Fibroblast of lung (primary cell): Measurements from ENCODE around the gene GFM1. TPM values are rescaled to one million over a fixed set of nuclear protein-coding genes. Genes with fewer than 3 reads are reported as not detected.
A peak's percentile ranks its signal among the peaks of the same experiment; 100 is the strongest.

Experiments
- DNase-seq, 2 donors: peaks; one replicate each; pipeline versions ENCODE4 v3.0.0 to v3.0.0-alpha.2; 2010; ENCODE audit warnings: low read depth in 2 of 2
- H2AFZ ChIP-seq: 2 replicates; pipeline ENCODE4 v1.5.1; 2012; ENCODE audit warnings: low read length, control low read depth, inconsistent platforms
- H3K27ac ChIP-seq: 2 replicates; pipeline ENCODE4 v1.5.1; 2011; ENCODE audit warnings: low read length, control low read depth; ENCODE audit not compliant: insufficient read depth
- H3K27me3 ChIP-seq: 2 replicates; pipeline ENCODE4 v1.5.1; 2011; ENCODE audit warnings: mild to moderate bottlenecking, low read length; ENCODE audit not compliant: control insufficient read depth, insufficient read depth
- H3K36me3 ChIP-seq: 2 replicates; pipeline ENCODE4 v1.5.1; 2011; ENCODE audit warnings: low read length; ENCODE audit not compliant: control insufficient read depth, insufficient read depth
- H3K4me1 ChIP-seq: 2 replicates; pipeline ENCODE4 v1.5.1; 2011; ENCODE audit warnings: low read length; ENCODE audit not compliant: control insufficient read depth, insufficient read depth; ENCODE audit errors: extremely low read depth
- H3K4me2 ChIP-seq: 2 replicates; pipeline ENCODE4 v1.5.1; 2011; ENCODE audit warnings: low read length, control low read depth; ENCODE audit not compliant: insufficient read depth; ENCODE audit errors: extremely low read depth
- H3K4me3 ChIP-seq, 4 experiments: fragments of 200-600 bp in 1 of 4; sonication (generic) in 1 of 4; replicated peaks in 1 of 4; 2 replicates each; pipeline ENCODE4 v1.5.1; 2011 to 2016; ENCODE audit warnings: low read length in 4 of 4, low read depth in 3 of 4, mild to moderate bottlenecking in 3 of 4, control low read depth in 2 of 4, inconsistent platforms in 1 of 4, mixed read lengths in 1 of 4; ENCODE audit not compliant: insufficient read depth in 1 of 4; ENCODE audit errors: control extremely low read depth in 1 of 4
- H3K79me2 ChIP-seq: 2 replicates; pipeline ENCODE4 v1.5.1; 2012; ENCODE audit warnings: mild to moderate bottlenecking, low read length, inconsistent platforms; ENCODE audit not compliant: control insufficient read depth, insufficient read depth
- H3K9ac ChIP-seq: 2 replicates; pipeline ENCODE4 v1.5.1; 2011; ENCODE audit warnings: mild to moderate bottlenecking, low read length, control low read depth; ENCODE audit not compliant: insufficient read depth
- H3K9me3 ChIP-seq: 2 replicates; pipeline ENCODE4 v1.5.1; 2012; ENCODE audit warnings: low read depth, low read length; ENCODE audit not compliant: control insufficient read depth, insufficient read depth
- H4K20me1 ChIP-seq: 2 replicates; pipeline ENCODE4 v1.5.1; 2011; ENCODE audit warnings: low read length; ENCODE audit not compliant: control insufficient read depth, insufficient read depth; ENCODE audit errors: extremely low read depth
- EZH2 ChIP-seq: IDR thresholded peaks from 2 replicates; pipeline ENCODE4 v1.5.1; 2012; ENCODE audit warnings: low read length, control low read depth, mild to moderate bottlenecking; ENCODE audit errors: missing control alignments
- polyA plus RNA-seq, 2 donors: library from polyadenylated mRNA; depleted of rRNA in 1 of 2; stranded (reverse) in 1 of 2; unstranded in 1 of 2; fragments of >200 nt; gene quantifications; 2 replicates each; pipeline ENCODE4 v1.2.1, GENCODE V29; 2011 to 2012; ENCODE audit warnings: missing spikeins in 1 of 2
- total RNA-seq: library from RNA; depleted of rRNA; stranded (reverse); fragments of >200 nt; gene quantifications from 2 replicates; pipeline ENCODE4 v1.2.1, GENCODE V29; 2014
- TF ChIP-seq, protein P1 (sequence below), 2 donors: IDR thresholded peaks in 1 of 2; conservative IDR thresholded peaks in 1 of 2; 1 replicate in 1 of 2; 2 replicates in 1 of 2; pipeline ENCODE4 v1.5.1; 2011 to 2012; ENCODE audit warnings: low read length in 2 of 2, control low read depth in 1 of 2, inconsistent platforms in 1 of 2, low read depth in 1 of 2, mild to moderate bottlenecking in 1 of 2

Gene GFM1
- total and polyA plus RNA-seq, 2 donors (not counting 1 experiment from before 2014, with no cell fraction given), result 30.5 to 38.6 TPM

DNA sequence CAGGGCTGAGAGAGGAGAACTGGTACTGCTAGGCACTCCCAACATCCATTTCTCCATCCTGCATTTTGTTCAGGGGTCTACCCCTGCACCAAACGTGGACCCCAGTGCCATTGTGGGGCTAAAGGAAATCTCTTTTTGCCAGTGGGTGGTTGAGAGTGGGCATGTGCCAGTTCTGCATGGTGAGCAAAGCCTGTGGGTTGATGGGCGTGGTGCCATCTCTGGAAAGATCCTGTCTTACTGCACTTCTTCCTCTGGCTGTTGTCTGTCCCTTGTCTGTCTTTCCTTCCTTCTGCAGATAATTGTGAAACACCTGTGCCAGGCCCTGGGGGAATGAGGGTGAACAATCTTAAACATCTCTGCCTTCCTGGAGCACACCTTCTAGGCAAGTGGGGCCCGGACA lies 89.3 kb downstream of the GFM1 start:
- Histone ChIP-seq H3K9ac (no peak overlapping the region), H4K20me1 (no peaks in the 10 kb centered on the region), H2AFZ (no peak overlapping the region), H3K27ac (no peak overlapping the region), H3K4me1 (peaks cover 13% of the 10 kb centered on the region), H3K9me3 (peaks cover 2% of the 10 kb centered on the region), H3K36me3 (no peaks in the 10 kb centered on the region), H3K4me3 (peak overlapping the region in 1 of 4 experiments; percentile 3), H3K27me3 (no peaks in the 10 kb centered on the region), H3K79me2 (no peaks in the 10 kb centered on the region), H3K4me2 (no peak overlapping the region)
- DNase-seq, result no peak
- TF ChIP-seq, protein P1, sequence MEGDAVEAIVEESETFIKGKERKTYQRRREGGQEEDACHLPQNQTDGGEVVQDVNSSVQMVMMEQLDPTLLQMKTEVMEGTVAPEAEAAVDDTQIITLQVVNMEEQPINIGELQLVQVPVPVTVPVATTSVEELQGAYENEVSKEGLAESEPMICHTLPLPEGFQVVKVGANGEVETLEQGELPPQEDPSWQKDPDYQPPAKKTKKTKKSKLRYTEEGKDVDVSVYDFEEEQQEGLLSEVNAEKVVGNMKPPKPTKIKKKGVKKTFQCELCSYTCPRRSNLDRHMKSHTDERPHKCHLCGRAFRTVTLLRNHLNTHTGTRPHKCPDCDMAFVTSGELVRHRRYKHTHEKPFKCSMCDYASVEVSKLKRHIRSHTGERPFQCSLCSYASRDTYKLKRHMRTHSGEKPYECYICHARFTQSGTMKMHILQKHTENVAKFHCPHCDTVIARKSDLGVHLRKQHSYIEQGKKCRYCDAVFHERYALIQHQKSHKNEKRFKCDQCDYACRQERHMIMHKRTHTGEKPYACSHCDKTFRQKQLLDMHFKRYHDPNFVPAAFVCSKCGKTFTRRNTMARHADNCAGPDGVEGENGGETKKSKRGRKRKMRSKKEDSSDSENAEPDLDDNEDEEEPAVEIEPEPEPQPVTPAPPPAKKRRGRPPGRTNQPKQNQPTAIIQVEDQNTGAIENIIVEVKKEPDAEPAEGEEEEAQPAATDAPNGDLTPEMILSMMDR (conservative IDR thresholded peaks at IDR 0.05 in 1 of 2, IDR thresholded peaks at IDR 0.05 in 1 of 2; ENCODE audit: low read depth in 1 of 2, low read length in 2 of 2), result no peak
- TF ChIP-seq EZH2, result no peak

- H3K4me2 ChIP-seq, result no peak overlapping the region
- no peaks in the 10 kb centered on the region for H3K79me2 ChIP-seq
- no peaks in the 10 kb centered on the region for H3K27me3 ChIP-seq
- no peak overlapping the region for H3K27ac ChIP-seq
- no peaks in the 10 kb centered on the region for H3K36me3 ChIP-seq
- no peak for DNase-seq
- no peak overlapping the region for H2AFZ ChIP-seq
- H3K4me3 ChIP-seq, result no peak overlapping the region
- H3K4me1 ChIP-seq, result peaks cover 13% of the 10 kb centered on the region
- no peak overlapping the region for H3K9ac ChIP-seq
- TF ChIP-seq, protein P1 (conservative IDR thresholded peaks at IDR 0.05 in 1 of 2, IDR thresholded peaks at IDR 0.05 in 1 of 2; ENCODE audit: low read depth in 1 of 2, low read length in 2 of 2), result no peak
- no peak for TF ChIP-seq EZH2
- H3K9me3 ChIP-seq, result peaks cover 2% of the 10 kb centered on the region
- no peaks in the 10 kb centered on the region for H4K20me1 ChIP-seq
Measured at GRCh38 chr3:158735296-158736033, 91.1 kb downstream of the GFM1 start.

GRCh38 chr3:158737410-158737809 lies 93.1 kb downstream of the GFM1 start:
- Histone ChIP-seq H3K9me3 (peaks cover 2% of the 10 kb centered on the region), H3K27me3 (no peaks in the 10 kb centered on the region), H2AFZ (no peak overlapping the region), H4K20me1 (no peaks in the 10 kb centered on the region), H3K4me3 (no peak overlapping the region), H3K36me3 (no peaks in the 10 kb centered on the region), H3K4me1 (peaks cover 8% of the 10 kb centered on the region), H3K79me2 (no peaks in the 10 kb centered on the region), H3K9ac (no peak overlapping the region), H3K4me2 (no peak overlapping the region), H3K27ac (peak overlapping the region; percentile 62)
- TF ChIP-seq, protein P1 (conservative IDR thresholded peaks at IDR 0.05 in 1 of 2, IDR thresholded peaks at IDR 0.05 in 1 of 2; ENCODE audit: low read depth in 1 of 2, low read length in 2 of 2), result no peak
- no peak for TF ChIP-seq EZH2
- DNase-seq, result no peak
